Karpas-422 (cell line): ENCODE results near the gene TAF3. TPM values are rescaled to one million over a fixed set of nuclear protein-coding genes. Genes with fewer than 3 reads are reported as not detected.

Experiments
- DNase-seq: peaks from one replicate; pipeline ENCODE4 v3.0.0-alpha.2; 2015
- H2AFZ ChIP-seq: fragments of 200-600 bp; sonication (generic); 2 replicates; pipeline ENCODE4 v1.6.1; 2014; ENCODE audit warnings: antibody characterized with exemption, low read length, mixed read lengths
- H3K27ac ChIP-seq: fragments of 200-600 bp; sonication (generic); 2 replicates; pipeline ENCODE4 v1.5.1; 2014; ENCODE audit warnings: mild to moderate bottlenecking, low read length, moderate library complexity
- H3K27me3 ChIP-seq: fragments of 200-600 bp; sonication (generic); 2 replicates; pipeline ENCODE4 v1.6.1; 2014; ENCODE audit warnings: low read length, mixed read lengths
- H3K36me3 ChIP-seq: fragments of 200-600 bp; sonication (generic); 2 replicates; pipeline ENCODE4 v1.6.1; 2014; ENCODE audit warnings: low read length, mixed read lengths; ENCODE audit not compliant: insufficient read depth
- H3K4me1 ChIP-seq: fragments of 200-600 bp; sonication (generic); 2 replicates; pipeline ENCODE4 v1.6.1; 2014; ENCODE audit warnings: mild to moderate bottlenecking, low read length, mixed read lengths
- H3K4me2 ChIP-seq: fragments of 200-600 bp; sonication (generic); 2 replicates; pipeline ENCODE4 v1.6.1; 2014; ENCODE audit warnings: low read length, low read depth, mild to moderate bottlenecking; ENCODE audit not compliant: poor library complexity, severe bottlenecking
- H3K4me3 ChIP-seq: fragments of 200-600 bp; sonication (generic); 2 replicates; pipeline ENCODE4 v1.5.1; 2014; ENCODE audit warnings: mild to moderate bottlenecking, antibody characterized with exemption, low read length, mixed read lengths
- H3K79me2 ChIP-seq: fragments of 200-600 bp; sonication (generic); 2 replicates; pipeline ENCODE4 v1.6.1; 2014; ENCODE audit warnings: mild to moderate bottlenecking, low read length, mixed read lengths
- H3K9ac ChIP-seq: fragments of 200-600 bp; sonication (generic); 2 replicates; pipeline ENCODE4 v1.6.0; 2014; ENCODE audit warnings: low read length
- H3K9me2 ChIP-seq: fragments of 200-600 bp; sonication (generic), shearing (Covaris generic); replicated peaks from 2 replicates; pipeline ENCODE4 v1.6.0; 2014; ENCODE audit warnings: mild to moderate bottlenecking, low read length, moderate library complexity; ENCODE audit not compliant: insufficient read depth
- H3K9me3 ChIP-seq: fragments of 300-700, 200-600 bp; sonication (generic); 2 replicates; pipeline ENCODE4 v1.6.1; 2014; ENCODE audit warnings: low read length, mixed read lengths
- H4K20me1 ChIP-seq: fragments of 200-600 bp; sonication (generic); 2 replicates; pipeline ENCODE4 v1.6.1; 2014; ENCODE audit warnings: mild to moderate bottlenecking, antibody characterized with exemption, low read length, low read depth; ENCODE audit not compliant: insufficient read depth
- total RNA-seq: library from RNA; depleted of rRNA; stranded (reverse); fragments of >200 nt; shearing (Covaris generic); gene quantifications from 2 replicates; pipeline ENCODE4 v1.2.3, GENCODE V29; 2014; ENCODE audit warnings: low replicate concordance

The TAF3 gene
- total RNA-seq, 1 experiment from 2014 or later = 4.5 TPM

DNA sequence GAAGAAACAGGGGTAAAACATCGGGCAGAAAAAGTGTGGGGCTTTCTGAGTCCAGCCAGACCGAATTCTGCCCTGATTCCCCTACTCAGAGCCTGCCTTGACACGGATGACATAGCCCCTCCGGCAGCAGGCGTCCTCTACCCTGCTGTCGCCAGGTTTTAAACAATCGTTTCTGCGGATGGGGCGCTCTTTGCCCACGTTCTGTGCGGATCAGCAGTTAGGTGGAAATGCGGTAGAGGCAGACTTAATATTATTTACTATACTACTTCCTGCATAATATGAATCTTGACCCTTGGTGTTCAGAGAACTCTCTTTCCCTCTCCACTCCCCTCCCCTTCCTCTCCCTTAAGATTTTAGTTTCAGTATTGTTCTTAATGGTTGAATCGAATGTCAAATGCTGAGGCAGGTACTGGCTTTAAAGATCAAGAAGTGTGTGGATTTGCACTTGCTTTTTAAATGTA lies 238.6 kb downstream of the TAF3 start:
- H3K9me2 ChIP-seq = no peaks in the 10 kb centered on the region
- H3K4me1 ChIP-seq = no peaks in the 10 kb centered on the region
- no peak overlapping the region for H3K27ac ChIP-seq
- no peaks in the 10 kb centered on the region for H3K27me3 ChIP-seq
- no peak overlapping the region for H3K4me3 ChIP-seq
- no peaks in the 10 kb centered on the region for H3K79me2 ChIP-seq
- no peak for DNase-seq
- H3K36me3 ChIP-seq = no peaks in the 10 kb centered on the region
- no peaks in the 10 kb centered on the region for H4K20me1 ChIP-seq
- no peak overlapping the region for H3K4me2 ChIP-seq
- H3K9ac ChIP-seq = no peak overlapping the region
- H2AFZ ChIP-seq = no peak overlapping the region
- no peaks in the 10 kb centered on the region; the same call in 1 of the 2 replicates for H3K9me3 ChIP-seq

DNA sequence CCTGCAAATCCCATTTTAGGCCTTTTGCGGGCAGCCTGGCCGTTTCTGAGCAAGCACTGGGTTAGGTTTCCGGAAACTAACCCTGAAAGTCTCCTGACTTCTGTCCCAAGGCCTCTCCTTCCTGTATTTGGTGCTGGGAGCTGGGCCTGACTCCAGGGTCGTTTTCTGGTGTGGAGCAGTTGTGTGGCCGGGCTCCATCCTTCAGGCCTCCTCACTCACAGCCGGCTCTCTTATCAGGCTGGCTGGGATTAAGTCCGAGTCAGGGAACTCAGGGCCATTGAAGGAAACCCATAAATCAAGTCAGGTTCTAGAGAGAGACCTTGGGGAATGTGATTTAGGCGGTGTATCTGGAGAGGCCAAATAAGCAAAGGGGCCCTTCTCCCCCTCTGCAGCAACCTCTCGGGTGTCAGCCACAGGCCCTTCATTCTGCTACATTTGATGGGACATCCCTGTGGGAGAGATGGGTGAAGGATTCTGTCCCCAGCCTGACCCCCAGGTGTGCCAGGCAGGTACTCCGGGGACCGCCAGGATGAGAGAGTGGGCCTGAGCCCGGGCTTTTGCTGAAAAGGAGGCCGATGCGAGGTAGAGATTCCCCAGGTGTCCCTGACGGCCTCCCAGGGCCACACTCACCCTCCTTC lies 239.4 kb downstream of the TAF3 start:
- Histone ChIP-seq H3K4me2 (no peak overlapping the region), H4K20me1 (no peaks in the 10 kb centered on the region), H3K9ac (no peak overlapping the region), H3K36me3 (no peaks in the 10 kb centered on the region), H3K79me2 (no peaks in the 10 kb centered on the region), H3K4me1 (no peaks in the 10 kb centered on the region), H3K27ac (no peak overlapping the region), H3K4me3 (no peak overlapping the region), H3K9me3 (no peaks in the 10 kb centered on the region; the same call in 1 of the 2 replicates), H3K27me3 (no peaks in the 10 kb centered on the region), H2AFZ (no peak overlapping the region), H3K9me2 (no peaks in the 10 kb centered on the region)
- no peak for DNase-seq

DNA sequence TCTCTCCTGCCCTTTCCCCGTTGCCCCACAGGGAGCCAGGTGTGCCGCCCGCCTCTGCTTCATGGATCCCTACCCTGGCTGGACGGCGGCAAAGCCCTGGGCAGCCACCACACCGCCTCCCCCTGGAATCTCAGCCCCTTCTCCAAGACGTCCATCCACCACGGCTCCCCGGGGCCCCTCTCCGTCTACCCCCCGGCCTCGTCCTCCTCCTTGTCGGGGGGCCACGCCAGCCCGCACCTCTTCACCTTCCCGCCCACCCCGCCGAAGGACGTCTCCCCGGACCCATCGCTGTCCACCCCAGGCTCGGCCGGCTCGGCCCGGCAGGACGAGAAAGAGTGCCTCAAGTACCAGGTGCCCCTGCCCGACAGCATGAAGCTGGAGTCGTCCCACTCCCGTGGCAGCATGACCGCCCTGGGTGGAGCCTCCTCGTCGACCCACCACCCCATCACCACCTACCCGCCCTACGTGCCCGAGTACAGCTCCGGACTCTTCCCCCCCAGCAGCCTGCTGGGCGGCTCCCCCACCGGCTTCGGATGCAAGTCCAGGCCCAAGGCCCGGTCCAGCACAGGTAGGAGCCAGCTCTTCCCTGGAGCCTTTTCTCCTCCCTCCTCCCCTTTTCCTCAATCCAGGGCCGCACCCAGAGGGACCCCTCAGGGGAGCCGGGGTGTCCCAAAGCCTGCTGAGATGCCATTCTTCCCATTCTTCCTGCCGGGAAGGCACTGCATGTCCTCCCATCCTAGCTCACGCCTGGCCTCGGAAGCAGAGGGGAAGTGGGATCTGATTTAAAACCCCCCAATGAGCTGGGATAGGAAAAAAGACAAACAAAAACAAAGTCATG lies 240.2 kb downstream of the TAF3 start:
- H3K9ac ChIP-seq = no peak overlapping the region
- no peaks in the 10 kb centered on the region for H3K9me3 ChIP-seq
- no peaks in the 10 kb centered on the region for H3K79me2 ChIP-seq
- H3K4me2 ChIP-seq = no peak overlapping the region
- no peaks in the 10 kb centered on the region for H4K20me1 ChIP-seq
- H3K9me2 ChIP-seq = no peaks in the 10 kb centered on the region
- DNase-seq = no peak
- H2AFZ ChIP-seq = no peak overlapping the region
- H3K36me3 ChIP-seq = no peaks in the 10 kb centered on the region
- H3K4me1 ChIP-seq = no peaks in the 10 kb centered on the region
- H3K27ac ChIP-seq = no peak overlapping the region
- H3K27me3 ChIP-seq = no peaks in the 10 kb centered on the region
- H3K4me3 ChIP-seq = no peak overlapping the region

DNA sequence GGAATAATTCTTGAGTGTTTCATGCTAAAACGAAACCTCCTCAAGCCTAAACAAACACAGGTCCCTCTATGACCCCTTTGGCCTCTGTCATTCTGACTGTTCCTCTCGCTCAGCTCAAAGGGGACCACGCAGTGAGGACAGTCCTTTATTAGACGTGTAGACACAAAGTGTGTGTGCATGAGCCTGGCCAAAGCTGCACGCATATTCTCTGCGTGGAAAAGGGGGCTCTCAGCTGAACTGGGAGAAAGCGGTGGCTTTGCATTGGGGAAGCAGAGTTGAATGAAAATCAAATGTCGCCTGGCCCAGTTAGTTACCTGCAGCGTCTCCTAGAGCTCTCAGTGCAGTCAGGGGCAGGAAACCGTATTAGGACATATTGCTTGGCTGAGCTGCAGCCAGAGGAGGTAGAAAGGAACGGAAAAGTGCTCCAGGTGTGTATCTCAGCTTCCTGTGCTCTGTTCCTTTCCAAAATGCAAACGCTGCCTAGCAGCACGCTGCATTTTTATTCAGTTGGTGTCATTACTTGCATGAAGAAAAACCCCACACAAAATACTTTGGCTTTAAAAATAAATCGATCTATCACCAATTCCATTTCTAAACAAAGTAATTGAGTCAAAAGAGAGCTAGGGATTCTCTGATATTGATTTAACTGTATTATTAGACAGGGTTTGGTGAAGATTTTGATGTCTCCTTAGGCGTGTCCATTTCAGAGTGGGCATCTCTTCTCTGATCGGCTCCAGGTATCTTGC lies 241.1 kb downstream of the TAF3 start:
- Histone ChIP-seq H2AFZ (no peak overlapping the region), H3K79me2 (no peaks in the 10 kb centered on the region), H3K4me2 (no peak overlapping the region), H3K27ac (no peak overlapping the region), H3K4me1 (no peaks in the 10 kb centered on the region), H3K27me3 (no peaks in the 10 kb centered on the region), H3K9me2 (no peaks in the 10 kb centered on the region), H3K9me3 (no peaks in the 10 kb centered on the region), H3K36me3 (no peaks in the 10 kb centered on the region), H3K4me3 (no peak overlapping the region), H3K9ac (no peak overlapping the region), H4K20me1 (no peaks in the 10 kb centered on the region)
- no peak for DNase-seq

DNA sequence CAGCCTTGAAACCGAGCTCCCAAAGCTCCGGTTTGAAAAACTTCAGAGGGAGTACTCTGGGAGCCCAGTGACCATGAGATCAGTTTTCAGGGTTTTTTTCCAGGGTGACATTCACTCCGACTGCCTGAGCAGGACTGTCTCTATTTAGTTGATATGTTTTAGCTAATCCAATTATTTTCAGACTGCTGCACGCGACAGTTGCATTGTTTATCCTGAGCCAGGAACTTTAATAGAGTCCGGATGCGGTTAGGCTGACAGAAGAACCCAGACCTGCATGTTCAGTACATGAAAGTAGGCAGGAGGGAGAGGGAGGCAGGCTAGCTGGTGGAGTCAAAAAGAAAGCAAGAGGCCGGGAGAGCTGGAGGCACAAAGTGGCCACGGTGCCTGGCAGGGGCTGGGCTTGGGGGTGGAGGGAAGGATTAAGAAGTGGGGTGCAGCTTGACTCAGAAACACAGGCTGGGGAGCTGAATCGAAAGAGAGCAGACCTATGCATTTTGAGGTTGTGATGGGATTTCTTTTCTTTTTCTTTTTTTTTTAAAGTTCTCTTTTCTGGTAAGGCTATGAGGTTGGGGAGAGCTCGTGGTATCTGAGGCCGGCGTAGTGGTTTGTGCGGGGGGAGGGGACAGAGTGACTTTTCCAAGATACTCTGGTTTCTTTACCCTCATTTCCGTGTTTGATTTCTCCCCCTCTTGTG lies 241.9 kb downstream of the TAF3 start:
- Histone ChIP-seq H3K4me1 (no peaks in the 10 kb centered on the region), H3K27me3 (no peaks in the 10 kb centered on the region), H2AFZ (no peak overlapping the region), H3K4me3 (no peak overlapping the region), H3K9me2 (no peaks in the 10 kb centered on the region), H3K9me3 (no peaks in the 10 kb centered on the region), H3K4me2 (no peak overlapping the region), H3K79me2 (no peaks in the 10 kb centered on the region), H4K20me1 (no peaks in the 10 kb centered on the region), H3K27ac (no peak overlapping the region), H3K9ac (no peak overlapping the region), H3K36me3 (no peaks in the 10 kb centered on the region)
- no peak for DNase-seq

DNA sequence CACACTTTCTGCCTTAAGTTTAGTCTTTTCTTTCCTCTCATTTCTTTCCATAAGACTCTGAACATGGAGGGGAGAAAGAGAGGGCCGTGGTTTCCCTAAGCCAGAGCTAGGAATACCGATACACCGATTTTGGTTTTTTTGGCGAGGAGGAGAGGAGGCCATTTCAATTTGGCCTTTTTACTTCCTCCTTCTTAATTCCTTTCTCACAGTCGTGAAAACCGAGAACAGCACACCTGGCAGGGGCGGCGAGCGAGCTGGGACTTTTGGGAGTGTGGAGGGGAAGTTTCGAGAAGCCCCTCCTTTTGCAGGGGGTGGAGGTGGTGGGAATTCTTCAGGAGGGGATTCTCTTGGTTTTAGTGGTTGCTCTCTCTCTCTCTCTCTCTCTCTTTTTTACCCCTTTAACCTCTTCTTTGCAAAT lies 242.4 kb downstream of the TAF3 start:
- Histone ChIP-seq H2AFZ (no peak overlapping the region), H3K4me2 (no peak overlapping the region), H4K20me1 (no peaks in the 10 kb centered on the region), H3K9me3 (no peaks in the 10 kb centered on the region), H3K27me3 (no peaks in the 10 kb centered on the region), H3K27ac (no peak overlapping the region), H3K4me1 (no peaks in the 10 kb centered on the region), H3K4me3 (no peak overlapping the region), H3K36me3 (no peaks in the 10 kb centered on the region), H3K9me2 (no peaks in the 10 kb centered on the region), H3K79me2 (no peaks in the 10 kb centered on the region), H3K9ac (no peak overlapping the region)
- no peak for DNase-seq

DNA sequence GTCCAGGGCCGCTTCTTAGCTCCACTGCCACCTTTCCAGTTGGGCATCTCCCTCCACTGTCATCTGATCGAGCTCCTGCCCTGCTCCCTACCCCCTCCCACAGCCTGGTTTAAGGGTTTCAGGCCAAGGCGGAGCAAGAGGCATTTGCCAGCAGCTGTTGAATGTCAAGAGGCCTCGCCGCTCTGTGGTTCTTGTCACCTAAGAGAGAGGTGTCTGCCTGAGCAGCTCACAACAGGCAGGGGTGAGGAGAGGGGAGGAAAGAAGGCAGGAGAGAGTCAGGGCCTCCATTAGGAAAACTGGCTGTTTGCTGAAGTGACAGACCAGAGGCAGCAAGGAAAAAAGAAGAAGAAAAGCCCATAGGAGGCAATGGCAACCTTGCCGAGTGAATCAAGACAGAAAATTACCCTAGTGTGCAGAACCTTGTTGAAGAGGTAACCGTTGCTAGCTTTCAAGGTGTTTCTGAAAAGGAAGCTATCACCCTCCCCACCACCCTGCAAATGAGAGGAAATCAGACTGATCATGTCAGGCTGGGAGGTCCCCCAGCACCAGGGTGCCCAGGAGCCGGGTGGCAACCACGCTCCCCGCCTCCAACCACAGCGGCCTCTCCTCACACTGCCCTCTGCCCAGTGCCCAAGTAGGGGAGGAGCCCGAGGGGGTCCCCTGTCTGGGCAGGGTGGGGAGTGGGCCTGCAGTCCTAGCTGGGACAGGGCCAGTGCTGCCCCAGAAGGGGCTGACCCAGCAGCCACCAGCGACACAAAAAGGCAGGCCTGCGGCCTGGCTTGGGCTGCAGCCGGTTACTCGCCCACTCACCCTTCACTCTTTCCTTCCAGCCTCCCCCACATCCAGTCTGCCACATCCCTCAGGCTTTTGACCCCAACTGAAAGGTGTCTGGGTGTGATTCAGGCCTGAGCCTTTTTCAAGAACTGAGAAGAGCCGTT lies 243.2 kb downstream of the TAF3 start:
- Histone ChIP-seq H2AFZ (no peak overlapping the region), H3K9ac (no peak overlapping the region), H3K4me3 (no peak overlapping the region), H3K4me2 (no peak overlapping the region), H3K36me3 (no peaks in the 10 kb centered on the region), H3K9me3 (no peaks in the 10 kb centered on the region), H3K4me1 (no peaks in the 10 kb centered on the region), H3K27me3 (no peaks in the 10 kb centered on the region), H4K20me1 (no peaks in the 10 kb centered on the region), H3K79me2 (no peaks in the 10 kb centered on the region), H3K9me2 (no peaks in the 10 kb centered on the region), H3K27ac (no peak overlapping the region)
- no peak for DNase-seq
